Esophagus (tissue), 2 donors: Measurements from ENCODE around the gene ATP10A. TPM values are rescaled to one million over a fixed set of nuclear protein-coding genes. Genes with fewer than 3 reads are reported as not detected.

Experiments used
- H3K27ac ChIP-seq, 2 donors: one replicate each; pipeline ENCODE4 v1.5.1; 2013; ENCODE audit warnings: low read depth in 2 of 2, mild to moderate bottlenecking in 2 of 2, inconsistent platforms in 1 of 2, low read length in 1 of 2, moderate library complexity in 1 of 2
- H3K27me3 ChIP-seq, 2 donors: one replicate each; pipeline ENCODE4 v1.6.1; 2013; ENCODE audit warnings: low read length in 2 of 2, control low read depth in 1 of 2, mild to moderate bottlenecking in 1 of 2; ENCODE audit not compliant: insufficient read depth in 2 of 2, control insufficient read depth in 1 of 2
- H3K36me3 ChIP-seq, 2 donors: one replicate each; pipeline ENCODE4 v1.6.1; 2013; ENCODE audit warnings: low read length in 1 of 2; ENCODE audit not compliant: control insufficient read depth in 2 of 2, insufficient read depth in 2 of 2
- H3K4me1 ChIP-seq, 2 donors: one replicate each; pipeline ENCODE4 v1.6.1; 2013; ENCODE audit warnings: low read length in 1 of 2; ENCODE audit not compliant: control insufficient read depth in 2 of 2, insufficient read depth in 2 of 2
- H3K4me3 ChIP-seq, 2 donors: one replicate each; pipeline ENCODE4 v1.5.1; 2013; ENCODE audit warnings: low read length in 2 of 2, mild to moderate bottlenecking in 2 of 2, low read depth in 1 of 2, moderate library complexity in 1 of 2
- H3K9me3 ChIP-seq, 2 donors: one replicate each; pipeline ENCODE4 v1.6.1; 2013; ENCODE audit warnings: mild to moderate bottlenecking in 2 of 2, low read depth in 1 of 2, low read length in 1 of 2, moderate library complexity in 1 of 2; ENCODE audit not compliant: control insufficient read depth in 2 of 2, insufficient read depth in 1 of 2
- WGBS, 2 donors: extraction: QIAGEN DNeasy Blood & Tissue Kit; methylation state at CpG; one replicate each; pipeline ENCODE4 v1.1.7; 2013; 5-methylcytosine and 5-hydroxymethylcytosine counted together
- polyA plus RNA-seq, 2 donors: library from polyadenylated mRNA; stranded (reverse); fragments of 200-250 nt; gene quantifications; one replicate each; pipeline ENCODE4 v1.2.3, GENCODE V29; 2013
- donor health status: healthy with polysubstance abuse.
- donor health status: Bipolar disorder and iron deficiency.

Gene ATP10A
- polyA plus RNA-seq, 2 donors, result 0.79 to 0.86 TPM

GRCh38 chr15:25849157-25849921, 13.8 kb downstream of the ATP10A start:
- Histone ChIP-seq H3K4me1 (peaks cover 6 to 9% of the 10 kb centered on the region in 2 donors), H3K27ac (peak overlapping the region; percentile 3 to 76), H3K27me3 (no peaks in the 10 kb centered on the region), H3K36me3 (no peaks in the 10 kb centered on the region), H3K9me3 (no peaks in the 10 kb centered on the region), H3K4me3 (no peak overlapping the region)
- WGBS, 2 donors, result 17 to 22% methylated on average over 11 of the region's 11 CpGs

- Histone ChIP-seq H3K4me1 (peaks cover 6 to 9% of the 10 kb centered on the region in 2 donors), H3K36me3 (no peaks in the 10 kb centered on the region), H3K9me3 (no peaks in the 10 kb centered on the region), H3K27me3 (no peaks in the 10 kb centered on the region), H3K4me3 (no peak overlapping the region), H3K27ac (peak overlapping the region; percentile 3 to 17)
- whole genome bisulfite sequencing, 2 donors, result 64 to 72% methylated on average over 5 of the region's 5 CpGs
Measured at GRCh38 chr15:25848784-25849156, 14.4 kb downstream of the ATP10A start.

- H3K4me1 ChIP-seq, result peaks cover 6 to 8% of the 10 kb centered on the region in 2 donors
- H3K27ac ChIP-seq, result no peak overlapping the region
- no peaks in the 10 kb centered on the region for H3K36me3 ChIP-seq
- no peaks in the 10 kb centered on the region for H3K27me3 ChIP-seq
- 94 to 96% methylated on average over 8 of the region's 8 CpGs for WGBS, 2 donors
- H3K9me3 ChIP-seq, result no peaks in the 10 kb centered on the region
- H3K4me3 ChIP-seq, result no peak overlapping the region
Measured at GRCh38 chr15:25848325-25848724, 14.8 kb downstream of the ATP10A start.

- H3K4me1 ChIP-seq, result peaks cover 3 to 5% of the 10 kb centered on the region in 2 donors
- H3K4me3 ChIP-seq, result no peak overlapping the region
- H3K27me3 ChIP-seq, result no peaks in the 10 kb centered on the region
- 57 to 61% methylated on average over 2 of the region's 2 CpGs for WGBS, 2 donors
- no peaks in the 10 kb centered on the region for H3K36me3 ChIP-seq
- H3K9me3 ChIP-seq, result no peaks in the 10 kb centered on the region
- H3K27ac ChIP-seq, result no peak overlapping the region
Measured at GRCh38 chr15:25847051-25847450, 16.1 kb downstream of the ATP10A start.

GRCh38 chr15:25846377-25846776, 16.8 kb downstream of the ATP10A start:
- H3K27ac ChIP-seq, result no peak overlapping the region

GRCh38 chr15:25844981-25845680, 18.0 kb downstream of the ATP10A start:
- Histone ChIP-seq H3K27me3 (no peaks in the 10 kb centered on the region), H3K4me1 (peaks cover under 1 to 3% of the 10 kb centered on the region in 2 donors), H3K4me3 (no peak overlapping the region), H3K9me3 (no peaks in the 10 kb centered on the region), H3K36me3 (no peaks in the 10 kb centered on the region), H3K27ac (no peak overlapping the region)
- WGBS, 2 donors, result 77 to 81% methylated on average over 14 of the region's 14 CpGs

More at GRCh38 chr15:25846377-25846776, 16.8 kb downstream of the ATP10A start:
- Histone ChIP-seq H3K36me3 (no peaks in the 10 kb centered on the region), H3K4me1 (peaks cover 3 to 5% of the 10 kb centered on the region in 2 donors), H3K9me3 (no peaks in the 10 kb centered on the region), H3K4me3 (no peak overlapping the region), H3K27me3 (no peaks in the 10 kb centered on the region)
- WGBS, 2 donors, result 63 to 66% methylated on average over 7 of the region's 7 CpGs

DNA sequence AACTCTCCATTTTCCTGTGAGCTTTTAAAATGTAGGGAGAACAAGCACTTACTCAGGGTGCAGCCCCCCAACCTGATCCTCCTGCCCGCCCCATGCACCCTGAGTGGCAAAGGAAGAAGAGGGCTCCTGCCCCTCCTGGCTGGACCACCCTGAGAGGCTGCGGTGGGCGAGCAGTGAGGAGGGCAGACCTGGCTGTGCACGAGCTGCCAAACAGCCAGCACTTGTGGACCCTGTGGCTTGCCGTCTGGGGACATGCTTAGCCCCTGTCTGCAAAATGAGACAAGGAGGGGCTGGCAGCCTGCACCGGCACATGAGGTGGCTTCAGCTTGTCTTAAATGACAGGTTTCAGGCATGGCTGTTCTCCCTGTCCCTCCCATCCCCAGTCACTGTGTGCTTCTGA, 18.6 kb downstream of the ATP10A start:
- H3K27me3 ChIP-seq, result no peaks in the 10 kb centered on the region
- H3K4me3 ChIP-seq, result no peak overlapping the region
- peaks cover 0 to 3% of the 10 kb centered on the region in 2 donors for H3K4me1 ChIP-seq
- WGBS, 2 donors, result 88 to 91% methylated on average over 6 of the region's 6 CpGs
- H3K36me3 ChIP-seq, result no peaks in the 10 kb centered on the region
- no peaks in the 10 kb centered on the region for H3K9me3 ChIP-seq
- no peak overlapping the region for H3K27ac ChIP-seq

- Histone ChIP-seq H3K9me3 (no peaks in the 10 kb centered on the region), H3K4me1 (peaks cover 0 to 2% of the 10 kb centered on the region in 2 donors), H3K4me3 (no peak overlapping the region), H3K27me3 (no peaks in the 10 kb centered on the region), H3K36me3 (no peaks in the 10 kb centered on the region), H3K27ac (no peak overlapping the region)
- 86 to 90% methylated on average over 7 of the region's 7 CpGs for WGBS, 2 donors
Measured at GRCh38 chr15:25844076-25844475, 19.1 kb downstream of the ATP10A start.

- 84% methylated on average over 10 of the region's 10 CpGs for WGBS, 2 donors
- Histone ChIP-seq H3K36me3 (no peaks in the 10 kb centered on the region), H3K27ac (no peak overlapping the region), H3K27me3 (no peaks in the 10 kb centered on the region), H3K4me3 (no peak overlapping the region), H3K9me3 (peaks cover 2% of the 10 kb centered on the region in 2 donors), H3K4me1 (no peaks in the 10 kb centered on the region)
Measured at GRCh38 chr15:25839638-25840156, 23.4 kb downstream of the ATP10A start.
